Suprapubic skin (tissue), 3 donors: ENCODE measurements around the gene IFNA14.
"Not testable (repeated sequence)": the region's sequence is repeated elsewhere in the genome, so short reads cannot be mapped to it uniquely, and the experiment has no call there.

Experiments
- CTCF ChIP-seq, 2 donors: fragments of 200-600 bp in 1 of 2; fragments of 450-650 bp in 1 of 2; sonication (generic) in 1 of 2; IDR thresholded peaks; one replicate each; pipeline ENCODE4 v1.5.1; 2016 to 2019; ENCODE audit warnings: antibody characterized with exemption in 2 of 2, mild to moderate bottlenecking in 1 of 2, moderate library complexity in 1 of 2
- POLR2A ChIP-seq, 2 donors: fragments of 450-650 bp; IDR thresholded peaks; one replicate each; pipeline ENCODE4 v1.6.1; 2017; ENCODE audit warnings: antibody characterized with exemption in 2 of 2, mild to moderate bottlenecking in 2 of 2, moderate library complexity in 2 of 2

GRCh38 chr9:21212160-21212559, 27.6 kb downstream of the IFNA14 start:
- not testable (repeated sequence) for TF ChIP-seq POLR2A, CTCF (IDR thresholded peaks at IDR 0.05)
